DMS53 treated with DMSO at 0.1 percent for 48 hours (cell line): ENCODE data around the gene ABHD5.
A peak's percentile ranks its signal among the peaks of the same experiment; 100 is the strongest.

Source experiments
- DNase-seq: peaks from one replicate; lab custom pipeline; 2025; ENCODE audit not compliant: unreplicated experiment; lab: John Stamatoyannopoulos, UW

Gene ABHD5

DNA sequence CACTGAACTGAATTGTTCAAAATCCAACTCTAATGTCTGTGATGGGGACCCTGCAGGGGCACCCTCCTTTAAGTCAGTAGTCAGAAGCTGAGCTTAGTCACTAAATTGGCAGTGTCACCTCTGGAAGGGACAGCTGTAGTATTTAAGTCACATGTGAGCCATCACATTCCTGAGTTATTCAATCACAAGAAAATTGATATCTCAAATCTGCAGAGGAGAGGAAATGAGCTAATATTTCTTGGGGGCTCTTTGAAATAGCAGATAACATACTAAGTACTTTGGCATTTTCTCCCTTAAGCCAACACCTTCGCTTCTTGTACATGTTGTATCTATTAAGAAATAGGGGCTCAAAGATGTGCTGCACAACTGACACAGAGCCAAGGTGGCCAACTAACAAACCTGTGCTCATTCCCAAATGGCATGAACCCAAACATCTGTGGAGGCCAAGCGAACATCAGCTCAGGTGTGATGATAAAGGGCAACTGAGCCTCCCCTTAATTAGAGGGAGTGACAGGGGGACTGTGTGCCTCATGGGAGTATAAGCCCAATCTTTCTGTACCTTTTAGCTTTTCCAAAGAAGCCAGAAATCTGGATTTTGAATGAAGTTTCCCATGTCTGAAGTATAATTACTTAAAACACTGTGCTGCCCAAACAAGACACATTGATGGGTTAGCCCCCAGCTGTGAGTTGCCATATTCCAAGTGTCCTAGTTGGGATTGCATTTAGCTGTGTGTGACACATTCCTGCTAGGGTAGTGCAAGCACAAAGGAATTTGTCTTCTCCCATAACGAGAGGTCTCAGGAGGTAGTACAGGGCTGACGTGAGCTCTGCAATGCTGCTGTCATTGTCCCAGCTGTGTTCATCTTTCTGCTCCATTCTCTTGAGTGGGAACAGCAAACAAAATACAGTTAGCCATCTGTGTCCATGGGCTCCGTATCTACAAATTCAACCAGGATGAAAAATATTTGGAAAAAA, 63.3 kb downstream of the ABHD5 start:
- no peak for DNase-seq

DNA sequence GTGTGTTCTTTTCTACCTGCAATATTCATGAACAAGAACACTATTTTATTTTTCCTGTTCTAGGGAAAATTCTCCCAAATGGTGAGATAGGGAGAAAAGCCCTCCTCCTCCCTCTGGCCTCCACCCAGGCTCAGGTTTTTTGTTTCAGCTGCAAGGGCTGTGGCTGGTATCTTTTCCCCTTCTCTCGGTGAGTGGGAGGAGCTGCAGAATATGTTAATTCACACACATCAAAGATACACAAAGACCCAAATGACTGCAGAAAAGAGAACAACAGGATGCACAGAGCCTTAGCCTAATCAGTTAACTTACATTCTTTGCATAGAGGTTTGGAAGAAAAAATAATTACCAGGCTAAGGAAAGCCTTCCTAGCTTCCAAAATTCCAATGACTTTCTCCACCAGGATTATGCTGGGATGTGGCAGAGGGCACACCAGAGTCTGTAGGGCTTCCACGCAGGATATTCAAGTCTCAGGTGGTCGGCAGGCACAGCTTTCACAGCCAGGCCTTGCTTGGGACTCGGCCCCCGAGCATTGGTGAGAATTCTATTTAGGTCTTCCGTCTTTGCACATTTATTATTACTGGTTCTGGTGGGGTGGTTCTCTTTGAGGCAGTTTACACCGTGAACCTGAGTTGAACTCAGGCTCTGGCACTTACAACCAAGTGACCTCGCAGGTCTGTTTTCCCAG, 64.9 kb downstream of the ABHD5 start:
- no peak for DNase-seq

DNA sequence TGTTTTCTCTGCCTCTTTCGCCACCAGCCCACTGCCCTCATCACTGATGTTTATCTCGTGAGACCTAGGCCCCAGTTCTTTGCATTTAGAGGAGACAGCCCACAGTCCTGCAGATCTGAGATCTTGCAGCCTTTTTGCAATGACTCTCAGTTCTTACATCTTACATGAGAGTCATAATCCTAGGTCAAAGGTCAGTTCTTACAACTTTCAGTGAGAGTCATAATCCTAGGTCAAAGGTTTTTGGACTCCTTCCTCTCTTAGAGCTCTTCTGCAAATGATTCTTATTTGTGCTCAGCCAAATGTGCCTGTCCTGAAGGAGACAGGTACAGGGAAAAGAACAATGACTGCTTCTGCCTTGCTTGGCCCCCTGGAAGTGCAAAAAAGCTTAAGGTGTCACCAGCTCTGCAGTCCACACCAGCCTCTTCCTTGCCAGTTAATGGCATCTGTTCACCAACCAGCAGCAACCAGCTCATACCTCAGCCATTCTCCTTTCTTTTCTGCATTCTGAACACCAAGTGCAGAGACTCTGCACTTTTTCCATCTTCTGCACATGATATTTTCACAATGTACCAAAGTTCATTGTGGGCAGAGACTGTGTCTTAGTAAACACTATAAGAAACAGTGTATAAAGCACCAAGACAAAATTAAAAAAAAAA, 67.1 kb downstream of the ABHD5 start:
- no peak for DNase-seq

DNA sequence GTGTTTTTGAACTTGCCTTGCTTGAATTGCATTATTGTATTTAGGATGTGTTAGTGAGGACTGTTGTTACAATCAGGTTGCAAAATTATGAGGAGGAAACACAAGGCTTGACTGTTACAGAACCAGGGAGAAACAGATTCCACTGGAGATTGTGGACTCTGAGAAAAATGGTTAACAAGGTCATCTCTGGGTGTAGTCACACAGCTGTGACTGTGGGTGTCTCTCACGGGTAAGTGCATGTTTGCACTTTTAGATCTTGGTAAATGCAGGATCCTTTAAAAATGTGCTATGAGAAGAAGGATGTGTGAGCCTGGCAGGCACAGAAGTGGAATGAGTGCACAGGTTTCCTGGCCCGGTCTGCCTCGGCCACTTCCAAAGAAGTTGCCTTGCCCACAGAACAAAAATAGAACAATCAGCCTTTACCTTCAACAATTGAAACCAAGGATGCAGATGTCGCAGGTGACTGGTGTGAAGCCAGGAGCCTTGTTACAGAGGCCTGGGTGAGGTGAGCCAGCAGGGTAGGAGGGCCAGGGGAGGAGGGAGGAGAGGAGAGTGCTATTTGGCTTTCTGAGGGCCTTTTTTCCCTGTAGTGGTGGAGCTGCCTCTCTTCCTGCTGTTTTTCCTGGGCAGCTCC, 68.0 kb downstream of the ABHD5 start:
- no peak for DNase-seq

DNA sequence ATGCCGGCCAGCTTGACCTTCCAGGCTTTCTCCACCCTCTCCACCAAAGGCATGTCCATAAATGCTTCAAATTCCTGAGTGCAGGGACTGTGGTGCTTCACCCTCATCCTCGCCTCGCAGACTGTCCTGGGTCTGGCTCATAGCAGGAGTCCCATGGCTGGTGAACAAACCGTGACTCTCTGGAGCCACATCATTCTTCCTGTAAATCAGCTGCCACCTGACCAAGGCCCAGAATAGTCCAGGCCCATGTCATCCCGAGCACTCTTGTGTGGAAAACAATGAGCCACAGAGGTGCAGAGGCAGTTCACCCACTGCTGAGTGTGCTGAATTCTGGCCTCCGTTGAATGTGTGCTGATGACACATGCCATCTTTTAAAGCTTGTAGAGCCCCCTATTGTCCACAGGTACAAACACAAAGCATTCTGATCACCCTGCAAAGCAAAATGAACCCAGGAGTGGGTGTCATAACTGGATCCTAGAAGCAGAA, 68.6 kb downstream of the ABHD5 start:
- DNase-seq: no peak

DNA sequence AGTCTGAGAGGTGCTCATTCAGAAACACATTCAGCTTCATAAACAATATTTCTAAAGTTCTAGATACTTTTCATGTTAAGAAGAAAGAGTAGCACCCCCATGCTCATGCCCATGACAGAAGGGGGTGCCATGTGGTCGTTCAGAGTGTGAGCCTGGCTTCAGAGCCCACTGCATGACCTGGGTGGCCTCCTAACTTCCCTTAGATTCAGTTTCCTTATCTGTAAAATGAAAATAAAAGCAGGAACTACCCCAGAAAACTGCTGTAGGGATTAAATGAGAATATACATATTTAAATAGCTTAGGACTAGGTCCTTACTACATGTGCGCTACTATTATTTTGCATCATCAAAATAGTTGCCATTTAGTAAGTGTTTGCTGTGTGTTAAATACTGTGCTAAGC, 69.2 kb downstream of the ABHD5 start:
- DNase-seq: no peak

DNA sequence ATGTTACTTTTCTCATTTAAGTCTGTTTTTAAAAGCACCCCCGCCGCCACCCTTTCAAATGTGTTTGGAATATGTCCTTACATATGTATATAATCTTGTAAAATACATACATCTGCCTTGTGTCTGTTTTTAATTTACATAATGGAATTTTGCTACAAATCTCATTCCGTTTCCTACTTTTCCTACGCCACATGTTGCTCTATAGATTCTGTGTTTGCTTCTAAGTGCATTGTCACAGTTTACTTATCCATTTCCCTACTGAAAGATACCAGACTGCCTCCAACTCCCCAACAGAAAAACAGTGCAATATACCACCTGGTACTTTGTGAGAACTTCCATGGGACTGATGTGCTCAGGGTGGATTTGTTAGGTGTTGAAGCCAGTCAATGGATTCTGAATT, 70.2 kb downstream of the ABHD5 start:
- no peak for DNase-seq

DNA sequence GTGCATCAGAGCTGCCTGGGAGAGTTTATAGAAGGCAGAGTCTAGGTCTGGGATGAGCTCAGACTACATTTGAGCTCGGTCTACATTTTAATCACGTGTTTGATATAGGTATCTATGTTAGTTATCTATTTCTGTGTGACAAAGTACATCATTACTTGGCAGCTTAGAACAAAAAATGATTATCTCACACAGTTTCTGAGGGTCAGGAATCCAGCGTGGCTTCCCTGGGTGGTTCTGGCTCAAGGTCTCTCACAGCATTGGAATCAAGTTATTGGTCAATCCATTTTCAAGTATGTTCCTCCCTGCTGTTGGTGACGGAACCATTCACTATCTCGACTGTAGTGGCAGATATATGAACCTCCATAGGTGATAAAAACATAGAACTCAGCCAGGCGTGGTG, 71.7 kb downstream of the ABHD5 start:
- no peak for DNase-seq

DNA sequence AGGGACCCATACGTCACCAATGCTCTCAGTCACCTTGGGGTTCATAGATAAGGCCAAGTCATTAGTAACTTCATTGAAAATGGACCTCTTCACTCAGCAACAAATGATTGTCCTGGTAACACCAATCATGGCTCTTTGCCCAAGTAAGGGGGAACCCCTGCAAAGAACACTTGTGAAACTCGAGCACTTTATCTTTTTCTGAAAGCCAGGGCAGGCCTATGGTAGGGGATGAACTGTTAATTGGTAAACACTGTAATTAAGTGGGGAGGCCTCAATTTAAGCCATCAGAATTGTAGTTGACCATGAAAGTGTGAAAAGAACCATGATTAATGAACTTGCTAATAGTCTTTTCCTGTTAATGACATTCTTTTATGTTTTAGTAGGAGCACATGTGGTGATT, 73.3 kb downstream of the ABHD5 start:
- DNase-seq: no peak

DNA sequence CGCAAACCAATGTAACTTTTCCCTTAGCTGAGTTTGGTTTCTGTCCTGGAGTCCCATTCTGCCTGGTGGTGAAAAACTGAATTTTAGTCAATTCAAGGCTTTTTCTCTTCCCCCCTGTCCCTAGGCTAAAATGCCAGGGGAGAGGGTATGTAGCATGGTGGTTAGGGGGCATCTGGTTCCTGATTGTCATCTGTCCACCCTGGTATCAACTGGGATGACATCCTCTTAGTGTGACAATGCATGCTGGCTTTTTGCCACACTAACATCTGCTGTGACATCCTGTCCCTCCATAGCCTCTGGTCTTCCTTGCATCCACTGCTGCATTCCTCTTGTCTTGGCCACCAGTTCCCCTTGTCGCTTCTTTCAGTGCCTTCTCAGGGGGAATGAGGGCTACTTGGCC, 73.7 kb downstream of the ABHD5 start:
- DNase-seq: no peak

DNA sequence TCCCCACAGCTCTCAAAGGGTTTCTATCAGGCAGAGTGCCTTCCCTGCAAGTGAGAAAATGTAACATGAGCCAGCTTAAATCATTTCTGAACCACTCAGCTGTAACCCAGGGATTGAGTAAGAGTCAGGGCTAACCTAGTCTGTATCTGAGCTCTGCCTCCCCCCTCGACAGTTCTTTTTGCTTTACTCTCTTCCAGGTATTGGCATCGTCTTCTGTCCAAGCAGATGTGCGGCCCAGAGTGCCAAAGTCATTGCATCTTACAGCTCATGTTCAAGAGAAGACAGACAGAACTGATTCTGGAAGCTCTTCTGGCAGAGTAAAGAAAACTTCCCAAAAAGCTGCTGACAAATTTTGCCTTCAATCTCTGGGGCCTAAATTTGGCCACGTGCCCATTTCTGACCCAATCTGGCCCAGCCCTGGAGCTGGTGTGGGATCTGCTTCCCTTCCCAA, 74.8 kb downstream of the ABHD5 start:
- DNase-seq: no peak

DNA sequence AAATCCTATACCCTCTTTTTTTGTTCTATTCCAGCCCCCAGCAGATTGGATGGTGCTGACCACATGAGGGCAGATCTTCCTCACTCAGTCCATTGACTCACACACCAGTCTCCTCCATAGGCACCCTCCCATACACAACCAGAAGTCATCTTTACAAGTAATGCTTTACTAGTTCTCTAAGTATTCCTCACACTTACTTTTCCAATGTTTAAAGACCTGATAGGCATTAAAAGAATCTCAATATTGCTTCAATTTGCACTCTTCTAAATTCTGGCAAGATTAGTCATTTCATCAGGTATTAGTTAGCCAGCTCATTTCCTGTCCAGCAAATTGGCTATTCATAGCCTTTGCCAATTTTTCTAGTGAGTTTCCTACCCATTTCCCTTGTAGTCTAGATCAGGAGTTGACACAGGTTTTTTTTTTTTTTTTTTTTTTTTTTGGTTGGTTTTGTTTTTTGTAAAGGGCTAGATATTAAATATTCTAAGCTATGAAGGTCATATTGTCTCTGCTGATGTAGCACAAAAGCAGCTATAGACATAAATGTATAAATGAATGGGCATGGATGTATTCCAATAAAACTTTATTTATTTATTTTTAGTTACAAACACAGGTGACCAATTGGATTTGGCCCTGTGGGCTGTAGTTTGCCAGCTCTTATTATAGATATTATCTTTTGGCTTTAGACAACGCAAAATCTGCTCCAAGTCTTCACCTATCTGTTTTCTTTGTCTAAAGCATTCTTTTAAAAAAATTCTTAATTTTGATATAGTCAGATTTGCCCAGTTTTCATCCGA, 76.1 kb downstream of the ABHD5 start:
- DNase-seq: no peak

DNA sequence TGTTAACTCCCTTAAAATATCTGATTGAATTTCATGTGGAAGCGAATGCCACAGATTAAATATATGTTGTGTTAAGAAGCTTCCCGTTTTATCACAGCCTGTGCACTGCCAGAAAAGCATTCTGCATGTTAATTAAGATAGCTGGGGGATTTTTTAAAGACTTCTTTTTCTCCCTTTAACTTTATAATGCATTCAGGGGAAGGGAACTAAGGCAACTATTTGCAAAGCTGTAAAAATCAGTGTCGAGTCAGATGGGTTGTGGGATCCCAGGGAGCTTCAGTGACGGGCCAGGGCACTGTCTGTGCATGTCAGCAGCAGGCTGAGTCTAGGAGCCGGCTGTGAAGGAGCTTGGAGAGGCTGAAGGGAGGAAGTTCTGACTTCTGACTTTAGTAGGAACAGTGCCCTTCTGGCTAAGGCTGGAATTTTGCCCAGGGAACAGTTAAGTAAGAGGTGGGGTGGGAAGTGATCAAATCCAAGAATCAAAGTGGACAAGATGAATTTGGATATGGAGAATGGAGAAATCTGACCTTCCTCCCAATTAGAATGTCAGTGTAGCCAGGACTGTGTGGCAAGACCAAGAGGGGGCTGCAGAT, 77.7 kb downstream of the ABHD5 start:
- DNase-seq: no peak

DNA sequence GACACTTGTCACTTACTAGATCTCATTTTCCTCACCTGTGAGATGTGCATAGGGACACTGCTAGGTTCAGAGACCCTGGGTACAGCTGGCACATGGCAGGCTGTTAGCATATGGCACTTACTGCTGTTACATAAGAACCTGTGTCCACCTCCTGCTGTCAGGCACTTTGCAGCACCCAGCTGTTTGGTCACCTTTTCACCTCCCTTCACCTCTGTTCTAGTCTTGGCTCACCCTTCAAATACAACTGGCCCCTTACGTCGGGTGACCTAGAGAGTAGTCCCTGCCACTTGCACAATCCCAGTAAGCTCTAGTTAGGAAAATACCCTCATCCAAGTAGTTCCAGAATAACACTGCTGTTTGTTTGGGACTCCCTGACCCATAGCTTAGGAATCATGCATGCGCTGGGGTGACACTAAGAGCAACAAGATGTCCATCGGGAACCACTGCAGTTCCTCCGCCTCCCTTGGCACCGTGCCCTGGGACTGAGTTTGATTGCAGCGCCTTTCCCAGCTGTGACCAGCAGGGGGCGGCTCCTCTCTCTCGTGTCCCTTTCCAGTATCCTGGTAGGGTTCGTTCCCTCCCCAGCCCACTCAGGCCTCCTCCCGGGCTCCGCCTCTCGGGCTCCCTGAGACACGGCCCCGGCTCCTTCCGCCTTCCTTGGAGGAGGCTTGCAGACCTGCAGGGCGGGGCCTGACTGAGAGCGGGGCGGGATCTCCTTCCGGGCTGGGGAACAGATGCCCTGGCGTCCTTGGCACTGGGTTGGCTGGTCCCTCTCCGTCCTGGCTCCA, 78.6 kb downstream of the ABHD5 start:
- peak; percentile 28 for DNase-seq

DNA sequence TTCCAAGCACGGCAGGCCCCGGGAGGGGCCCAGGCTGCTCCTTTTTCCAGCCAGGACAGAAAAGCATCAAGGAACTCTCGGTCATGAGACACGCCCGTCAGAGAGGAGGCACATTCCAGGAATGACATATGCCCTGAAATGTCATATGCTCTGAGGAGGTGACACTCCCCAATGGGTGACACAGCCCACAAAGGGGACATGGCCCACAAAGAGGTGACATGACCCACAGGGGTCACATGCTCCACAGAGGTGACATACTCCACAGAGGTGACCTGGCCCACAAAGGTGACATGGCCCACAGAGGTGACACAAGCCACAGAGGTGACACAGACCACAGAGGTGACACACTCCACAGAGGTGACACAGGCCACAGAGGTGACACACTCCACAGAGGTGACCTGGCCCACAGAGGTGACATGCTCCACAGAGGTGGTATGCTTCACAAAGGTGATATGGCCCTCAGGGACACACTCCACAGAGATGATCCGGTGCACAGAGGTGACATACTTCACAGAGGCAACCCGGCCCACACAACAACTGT, 79.2 kb downstream of the ABHD5 start:
- DNase-seq: no peak

DNA sequence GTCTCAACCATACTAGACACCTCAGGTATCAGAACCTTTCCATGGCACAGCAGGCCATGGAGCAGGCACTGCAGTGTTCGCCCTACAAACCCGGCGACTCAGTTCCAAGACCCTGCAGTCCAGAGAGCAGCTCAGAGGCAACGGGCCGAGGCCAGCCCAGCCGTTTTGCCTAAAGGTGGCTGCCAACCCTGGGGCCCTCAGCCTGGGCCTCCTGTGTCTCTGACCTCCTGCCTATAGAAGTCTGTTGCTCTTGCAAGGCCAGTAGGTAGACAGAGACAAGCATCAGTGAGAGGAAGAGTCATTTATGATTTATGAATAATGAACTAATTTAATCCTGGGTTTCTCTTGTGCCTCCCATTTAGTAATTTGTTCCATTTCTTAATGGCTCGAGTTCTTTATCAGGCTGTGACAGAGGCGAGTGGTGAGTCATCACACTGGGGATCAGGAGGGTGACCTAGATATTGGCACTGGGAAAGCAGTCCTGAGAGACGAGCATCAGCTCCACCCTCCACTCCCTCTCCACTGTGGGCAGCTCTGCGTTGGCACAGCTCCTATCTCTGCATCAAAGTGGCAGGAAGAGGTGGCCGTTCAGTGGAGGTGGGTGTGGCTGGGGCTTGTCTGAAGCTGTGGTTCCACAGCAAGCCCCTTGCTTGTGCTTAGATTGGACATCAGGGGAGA, 79.8 kb downstream of the ABHD5 start:
- no peak for DNase-seq

DNA sequence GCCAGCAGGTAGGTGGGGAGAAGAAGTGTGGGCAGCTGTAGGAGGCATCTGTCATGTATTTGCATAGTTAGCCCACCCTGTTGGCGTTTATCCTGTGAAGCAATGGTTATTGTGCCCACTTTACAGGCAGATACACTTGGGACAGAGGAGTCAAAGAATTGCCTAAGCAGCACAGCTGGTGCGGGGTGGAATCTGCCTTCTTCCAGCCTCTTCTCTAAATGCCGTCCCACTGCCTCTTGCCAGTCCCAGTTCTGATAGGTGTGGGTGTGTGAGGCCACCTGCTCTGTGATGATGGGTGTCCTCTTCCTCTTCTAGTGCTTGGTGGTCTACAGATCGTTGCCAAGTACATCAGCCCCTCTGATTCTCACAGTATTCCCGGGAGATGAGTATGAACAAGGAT, 80.9 kb downstream of the ABHD5 start:
- no peak for DNase-seq
